NCI-H345 (cell line): ENCODE data around the gene C2orf68.
"Not testable (repeated sequence)": the region's sequence is repeated elsewhere in the genome, so short reads cannot be mapped to it uniquely, and the experiment has no call there.

Experiments
- DNase-seq: peaks from one replicate; lab custom pipeline; 2025; lab: John Stamatoyannopoulos, UW

C2orf68 gene

GRCh38 chr2:85611705-85612587 lies at the start of gene C2orf68:
C2orf68 (minus strand) TSS chr2:85612066; CDS start chr2:85611984, 82 bp downstream.
- DNase-seq: peak; percentile 92

DNA sequence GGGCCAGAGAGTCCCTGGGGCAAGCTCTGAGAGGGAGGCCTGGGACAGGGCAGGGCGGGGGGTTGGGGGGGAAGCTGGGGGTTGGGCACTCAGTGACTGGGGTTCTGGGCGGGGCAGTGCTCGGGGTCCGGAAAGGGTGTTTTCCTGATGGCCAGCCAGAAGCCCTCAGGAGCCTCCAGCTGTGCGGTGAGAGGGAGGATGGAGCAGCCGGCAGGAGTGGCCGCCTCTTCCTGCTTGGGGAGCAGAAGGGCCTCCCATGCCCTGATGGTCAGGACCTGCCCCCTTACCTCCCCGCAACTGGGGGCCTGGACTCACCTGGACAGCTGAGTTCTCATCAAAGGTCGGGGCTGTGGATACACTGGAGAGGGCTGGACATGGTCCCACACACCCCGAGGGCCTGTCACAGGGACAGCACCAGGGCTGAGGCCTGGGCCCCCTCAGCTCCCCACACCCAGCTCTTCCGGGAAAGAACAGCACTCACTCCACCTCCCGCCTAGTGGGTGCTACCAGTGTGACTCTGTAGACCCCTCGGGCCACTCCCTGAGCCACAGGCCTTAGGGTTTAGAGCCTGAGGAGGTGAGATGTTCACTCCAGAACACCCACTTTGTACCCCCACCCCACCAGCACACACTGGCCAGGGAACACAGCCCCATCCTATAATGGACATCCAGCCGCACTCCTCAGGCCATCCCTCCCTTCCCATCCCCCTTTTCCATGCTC lies 49.4 kb upstream of the C2orf68 start:
- DNase-seq: no peak

GRCh38 chr2:85660725-85661124 lies 48.9 kb upstream of the C2orf68 start:
- DNase-seq: no peak

GRCh38 chr2:85660301-85660700 lies 48.4 kb upstream of the C2orf68 start:
- not testable (repeated sequence) for DNase-seq

GRCh38 chr2:85659324-85659981 lies 47.6 kb upstream of the C2orf68 start:
- DNase-seq: no peak

DNA sequence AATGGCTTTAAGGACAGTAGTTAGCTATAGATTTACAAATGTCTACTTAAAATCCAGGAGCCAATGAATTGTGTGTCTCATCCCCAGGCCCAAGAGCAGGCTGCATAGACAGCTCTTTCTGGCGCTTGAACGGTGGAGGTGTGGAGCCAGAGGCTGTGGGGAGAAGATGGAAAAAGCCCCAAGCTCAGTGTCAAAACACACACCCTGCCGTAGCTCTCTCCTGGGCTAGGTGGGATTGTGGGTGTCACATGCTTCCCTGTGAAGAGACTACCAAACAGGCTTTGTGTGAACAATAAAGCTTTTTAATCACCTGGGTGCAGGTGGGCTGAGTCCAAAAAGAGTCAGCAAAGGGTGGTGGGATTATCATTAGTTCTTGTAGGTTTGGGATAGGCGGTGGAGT lies 45.5 kb upstream of the C2orf68 start:
- DNase-seq: not testable (repeated sequence)

DNA sequence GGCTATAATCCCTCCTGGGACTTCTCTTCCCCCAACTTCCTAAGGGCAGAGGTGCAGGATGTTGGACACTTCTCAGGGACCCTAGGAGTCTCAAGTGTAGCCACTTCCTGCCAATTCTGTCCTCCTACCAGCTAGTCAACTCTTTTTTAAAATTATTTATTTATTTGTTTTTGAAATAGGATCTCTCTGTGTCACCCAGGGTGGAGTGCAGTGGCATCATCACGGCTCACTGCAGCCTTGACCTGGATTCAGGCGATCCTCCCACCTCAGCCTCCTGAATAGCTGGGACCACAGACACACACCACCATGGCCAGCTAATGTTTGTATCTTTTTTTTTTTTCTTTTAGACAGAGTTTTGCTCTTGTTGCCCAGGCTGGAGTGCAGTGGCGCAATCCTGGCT lies 44.6 kb upstream of the C2orf68 start:
- DNase-seq: no peak

- DNase-seq: no peak
Observed at GRCh38 chr2:85655961-85656417, 44.1 kb upstream of the C2orf68 start.

DNA sequence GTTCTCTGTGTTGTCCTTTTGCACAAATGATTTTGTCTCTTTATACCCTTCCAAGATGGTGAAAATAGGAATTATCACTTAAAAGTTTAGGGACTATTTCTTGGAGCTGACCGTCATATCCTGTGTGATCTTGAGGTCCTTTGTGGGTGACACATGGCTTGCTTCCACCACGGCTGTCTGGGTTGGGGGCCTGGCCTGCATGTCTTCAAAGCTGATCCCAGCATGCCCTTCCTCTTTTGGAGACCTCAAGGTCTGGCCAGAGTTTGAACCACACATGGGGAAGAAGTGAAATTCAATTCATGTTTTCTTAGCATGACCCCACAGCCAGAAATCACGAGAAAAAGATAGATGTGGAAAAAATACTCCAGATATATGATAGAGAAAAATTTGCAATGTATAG lies 42.1 kb upstream of the C2orf68 start:
- DNase-seq: no peak

DNA sequence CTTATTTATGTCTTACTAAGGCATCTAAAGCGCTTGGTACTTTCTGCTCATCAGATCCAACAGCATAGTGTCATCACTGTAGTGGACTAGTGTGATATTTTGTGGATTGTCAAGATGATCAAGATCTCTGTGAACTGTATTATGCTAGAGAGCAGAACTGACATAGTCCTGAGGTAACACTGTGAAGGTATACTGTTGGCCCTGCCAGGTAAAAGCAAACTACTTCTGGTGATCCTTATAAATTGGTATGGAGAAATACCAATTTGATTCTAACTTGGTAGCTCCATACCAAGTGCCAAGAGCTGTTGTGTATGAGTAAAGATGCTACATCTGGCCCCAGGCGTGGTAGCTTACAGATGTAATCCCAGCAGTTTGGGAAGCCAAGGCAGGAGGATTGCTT lies 40.2 kb upstream of the C2orf68 start:
- DNase-seq: no peak

DNA sequence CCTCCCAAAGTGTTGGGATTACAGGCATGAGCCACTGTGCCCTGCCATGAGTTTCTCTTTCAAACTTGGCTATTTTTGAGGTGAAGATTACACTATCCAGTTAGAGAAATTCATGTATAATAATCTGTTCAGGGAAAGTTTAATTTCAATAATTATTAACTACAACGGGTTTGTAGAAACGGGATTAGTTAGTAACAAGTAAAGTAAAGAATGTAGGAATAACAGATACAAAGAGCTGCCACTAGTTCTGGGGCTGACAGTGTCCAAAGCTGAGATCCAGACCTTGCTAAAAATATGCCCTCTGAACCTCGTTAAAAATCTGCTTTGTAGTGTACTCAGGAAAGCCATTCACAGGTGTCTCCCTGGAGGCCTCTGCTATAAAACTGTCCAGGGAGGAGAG lies 39.2 kb upstream of the C2orf68 start:
- DNase-seq: no peak

- DNase-seq: no peak
Observed at GRCh38 chr2:85650456-85650855, 38.6 kb upstream of the C2orf68 start.

GRCh38 chr2:85649201-85650190 lies 37.6 kb upstream of the C2orf68 start:
- no peak for DNase-seq

GRCh38 chr2:85648619-85649018 lies 36.8 kb upstream of the C2orf68 start:
- DNase-seq: no peak

GRCh38 chr2:85647823-85648526 lies 36.1 kb upstream of the C2orf68 start:
- DNase-seq: no peak

DNA sequence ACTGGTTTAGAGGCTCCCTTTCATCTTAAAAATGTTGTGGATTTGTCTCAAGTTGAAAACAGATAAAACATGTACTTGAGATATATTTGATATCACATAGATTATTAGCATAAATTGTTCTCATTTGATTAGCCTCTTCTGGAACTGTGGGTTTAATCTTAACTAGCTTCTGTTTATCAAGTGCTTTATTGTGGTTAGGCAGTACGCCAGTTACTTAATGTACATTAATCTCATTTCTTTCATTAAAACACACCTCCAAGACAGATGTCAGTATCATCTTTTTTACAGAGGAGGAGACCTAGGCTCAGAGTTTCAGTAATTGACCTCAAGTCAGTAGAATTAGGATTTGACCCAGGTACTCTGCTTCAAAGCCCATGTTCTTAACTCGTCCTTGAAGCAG lies 34.3 kb upstream of the C2orf68 start:
- DNase-seq: no peak

- no peak for DNase-seq
Observed at GRCh38 chr2:85644909-85645308, 33.0 kb upstream of the C2orf68 start.

GRCh38 chr2:85642725-85643124 lies 30.9 kb upstream of the C2orf68 start:
- DNase-seq: no peak

- no peak for DNase-seq
Observed at GRCh38 chr2:85635636-85636035, 23.8 kb upstream of the C2orf68 start.

- DNase-seq: no peak
Observed at GRCh38 chr2:85635011-85635410, 23.1 kb upstream of the C2orf68 start.

- no peak for DNase-seq
Observed at GRCh38 chr2:85631316-85631715, 19.4 kb upstream of the C2orf68 start.
